K562 (cell line): Measurements from ENCODE around the gene FN1. TPM values are rescaled to one million over a fixed set of nuclear protein-coding genes. Genes with fewer than 3 reads are reported as not detected.

Experiments
- CBFA2T2 ChIP-seq: fragments of 450-650 bp; conservative IDR thresholded peaks from 2 replicates; pipeline ENCODE4 v1.6.1; 2017; ENCODE audit warnings: mild to moderate bottlenecking
- ETV5 ChIP-seq: sonication (generic); formaldehyde crosslinking; IDR thresholded peaks from 2 replicates; pipeline ENCODE4 v1.4.0; 2020; ENCODE audit warnings: low read depth, mild to moderate bottlenecking, missing genetic modification reagents
- ETV6 ChIP-seq, 3 experiments: fragments of 150-350 bp in 1 of 3; sonication (generic) in 1 of 3; formaldehyde crosslinking in 1 of 3; IDR thresholded peaks; 2 replicates each; pipeline versions ENCODE4 v1.6.1 to v1.8.0; 2014 to 2022; ENCODE audit warnings: borderline replicate concordance in 2 of 3, low read depth in 2 of 3, antibody characterized with exemption in 1 of 3, low read length in 1 of 3, mild to moderate bottlenecking in 1 of 3, missing genetic modification reagents in 1 of 3
- MBD2 ChIP-seq: sonication (generic); IDR thresholded peaks from 2 replicates; pipeline ENCODE4 v1.6.1; 2016; ENCODE audit warnings: low read depth, borderline replicate concordance
- MXI1 ChIP-seq: IDR thresholded peaks from 2 replicates; pipeline ENCODE4 v1.6.1; 2011; ENCODE audit warnings: low read depth, mild to moderate bottlenecking, improper control_type of control experiment, low read length
- RB1 ChIP-seq: fragments of 450-650 bp; IDR thresholded peaks from 2 replicates; pipeline ENCODE4 v1.6.1; 2017; ENCODE audit warnings: low read depth, mild to moderate bottlenecking
- ZBED1 ChIP-seq: IDR thresholded peaks from 2 replicates; pipeline ENCODE4 v1.6.1; 2014
- ZNF24 ChIP-seq: fragments of 450-650 bp; IDR thresholded peaks from 2 replicates; pipeline ENCODE4 v1.6.1; 2016
- ZNF282 ChIP-seq: sonication (generic); formaldehyde crosslinking; IDR thresholded peaks from 2 replicates; pipeline ENCODE4 v1.8.1; 2023; ENCODE audit warnings: missing genetic modification reagents
- polyA plus RNA-seq, 8 experiments: library from polyadenylated mRNA; depleted of rRNA in 4 of 8; stranded (reverse) in 5 of 8; unstranded in 3 of 8; fragments of >200 nt; fragmentation: Nextera tagmentation in 2 of 8; fragmentation: Illumina TruSeq in 1 of 8; extraction: Ambion mirVana in 2 of 8; extraction: Trizol in 1 of 8; gene quantifications; 2 replicates each; pipeline versions ENCODE4 v1.2.1 to v1.2.3, GENCODE V29; 2011 to 2014; ENCODE audit warnings: inconsistent platforms in 1 of 8, missing spikeins in 1 of 8
- total RNA-seq, 7 experiments: library from RNA; depleted of rRNA in 6 of 7; stranded (reverse); fragments of >200 nt in 6 of 7; fragmentation: Illumina TruSeq in 2 of 7; extraction: Trizol in 2 of 7; gene quantifications; 2 replicates each; pipeline versions ENCODE4 v1.2.1 to v1.2.3, GENCODE V29; 2011 to 2021; ENCODE audit warnings: low replicate concordance in 1 of 7
- TF ChIP-seq, protein P1 (sequence below): fragments of 450-650 bp; IDR thresholded peaks from 2 replicates; pipeline ENCODE4 v1.6.1; 2016; ENCODE audit warnings: mild to moderate bottlenecking, moderate library complexity
- TF ChIP-seq, protein P2 (sequence below): fragments of 450-650 bp; formaldehyde crosslinking; IDR thresholded peaks from 2 replicates; pipeline ENCODE4 v1.4.0; 2020; ENCODE audit warnings: mild to moderate bottlenecking, mixed read lengths
- TF ChIP-seq, protein P3 (sequence below): sonication (generic); formaldehyde crosslinking; IDR thresholded peaks from 2 replicates; pipeline ENCODE4 v1.8.0; 2022; ENCODE audit warnings: mild to moderate bottlenecking, missing genetic modification reagents

The FN1 gene
- total and polyA plus RNA-seq, 9 of the 15 experiments (the other 6 are each of a cell fraction or from before 2014, with no cell fraction given) = 7.4 to 19.1 (median 11.2) TPM

DNA sequence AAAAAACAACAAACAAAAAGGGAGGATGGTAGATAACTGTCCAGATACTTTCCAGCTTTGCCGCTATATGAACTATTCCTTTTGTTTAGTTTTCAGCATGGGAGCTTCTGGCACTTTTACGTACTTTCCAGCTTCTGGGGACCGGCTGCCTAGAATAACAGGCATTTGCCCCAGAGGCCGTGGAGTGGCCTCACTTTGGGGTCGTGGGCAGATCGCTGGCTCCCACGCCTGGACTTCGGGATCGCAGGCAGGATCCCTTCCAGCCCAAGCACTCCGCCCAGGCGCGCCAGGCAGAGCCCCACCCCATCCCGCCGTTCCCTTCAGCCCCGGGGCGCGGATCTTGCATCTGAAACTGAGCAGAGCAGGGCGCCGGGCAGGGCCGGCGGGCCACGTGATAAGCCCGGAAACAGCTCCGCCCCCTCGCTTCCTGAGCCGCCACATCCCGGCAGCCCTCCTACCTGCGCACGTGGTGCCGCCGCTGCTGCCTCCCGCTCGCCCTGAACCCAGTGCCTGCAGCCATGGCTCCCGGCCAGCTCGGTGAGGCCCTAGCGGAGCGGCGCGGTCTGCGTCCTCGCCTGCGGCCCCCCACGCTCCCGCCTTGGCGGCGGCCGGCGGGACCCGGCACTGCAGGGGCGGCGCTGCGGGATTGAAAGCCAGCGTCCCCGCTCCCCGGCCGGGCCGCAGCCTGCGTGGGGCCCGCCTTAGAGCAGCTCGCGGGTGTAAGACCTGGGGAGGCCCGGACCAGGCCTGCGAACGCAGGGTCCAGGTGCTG is 124.1 kb downstream of the FN1 start, which contains the start of gene ATIC (continued):
- peak in 1 of 2 experiments; percentile 49; a peak in 1 of 4 replicates for TF ChIP-seq ETV6 (IDR thresholded peaks at IDR 0.05; ENCODE audit: borderline replicate concordance in 1 of 2, low read depth in 2 of 2, low read length in 1 of 2)
- TF ChIP-seq ETV6 (CRISPR knock-in tag; IDR thresholded peaks at IDR 0.05; ENCODE audit: borderline replicate concordance) = no peak
- peak; percentile 67 for TF ChIP-seq CBFA2T2
- TF ChIP-seq, protein P1, sequence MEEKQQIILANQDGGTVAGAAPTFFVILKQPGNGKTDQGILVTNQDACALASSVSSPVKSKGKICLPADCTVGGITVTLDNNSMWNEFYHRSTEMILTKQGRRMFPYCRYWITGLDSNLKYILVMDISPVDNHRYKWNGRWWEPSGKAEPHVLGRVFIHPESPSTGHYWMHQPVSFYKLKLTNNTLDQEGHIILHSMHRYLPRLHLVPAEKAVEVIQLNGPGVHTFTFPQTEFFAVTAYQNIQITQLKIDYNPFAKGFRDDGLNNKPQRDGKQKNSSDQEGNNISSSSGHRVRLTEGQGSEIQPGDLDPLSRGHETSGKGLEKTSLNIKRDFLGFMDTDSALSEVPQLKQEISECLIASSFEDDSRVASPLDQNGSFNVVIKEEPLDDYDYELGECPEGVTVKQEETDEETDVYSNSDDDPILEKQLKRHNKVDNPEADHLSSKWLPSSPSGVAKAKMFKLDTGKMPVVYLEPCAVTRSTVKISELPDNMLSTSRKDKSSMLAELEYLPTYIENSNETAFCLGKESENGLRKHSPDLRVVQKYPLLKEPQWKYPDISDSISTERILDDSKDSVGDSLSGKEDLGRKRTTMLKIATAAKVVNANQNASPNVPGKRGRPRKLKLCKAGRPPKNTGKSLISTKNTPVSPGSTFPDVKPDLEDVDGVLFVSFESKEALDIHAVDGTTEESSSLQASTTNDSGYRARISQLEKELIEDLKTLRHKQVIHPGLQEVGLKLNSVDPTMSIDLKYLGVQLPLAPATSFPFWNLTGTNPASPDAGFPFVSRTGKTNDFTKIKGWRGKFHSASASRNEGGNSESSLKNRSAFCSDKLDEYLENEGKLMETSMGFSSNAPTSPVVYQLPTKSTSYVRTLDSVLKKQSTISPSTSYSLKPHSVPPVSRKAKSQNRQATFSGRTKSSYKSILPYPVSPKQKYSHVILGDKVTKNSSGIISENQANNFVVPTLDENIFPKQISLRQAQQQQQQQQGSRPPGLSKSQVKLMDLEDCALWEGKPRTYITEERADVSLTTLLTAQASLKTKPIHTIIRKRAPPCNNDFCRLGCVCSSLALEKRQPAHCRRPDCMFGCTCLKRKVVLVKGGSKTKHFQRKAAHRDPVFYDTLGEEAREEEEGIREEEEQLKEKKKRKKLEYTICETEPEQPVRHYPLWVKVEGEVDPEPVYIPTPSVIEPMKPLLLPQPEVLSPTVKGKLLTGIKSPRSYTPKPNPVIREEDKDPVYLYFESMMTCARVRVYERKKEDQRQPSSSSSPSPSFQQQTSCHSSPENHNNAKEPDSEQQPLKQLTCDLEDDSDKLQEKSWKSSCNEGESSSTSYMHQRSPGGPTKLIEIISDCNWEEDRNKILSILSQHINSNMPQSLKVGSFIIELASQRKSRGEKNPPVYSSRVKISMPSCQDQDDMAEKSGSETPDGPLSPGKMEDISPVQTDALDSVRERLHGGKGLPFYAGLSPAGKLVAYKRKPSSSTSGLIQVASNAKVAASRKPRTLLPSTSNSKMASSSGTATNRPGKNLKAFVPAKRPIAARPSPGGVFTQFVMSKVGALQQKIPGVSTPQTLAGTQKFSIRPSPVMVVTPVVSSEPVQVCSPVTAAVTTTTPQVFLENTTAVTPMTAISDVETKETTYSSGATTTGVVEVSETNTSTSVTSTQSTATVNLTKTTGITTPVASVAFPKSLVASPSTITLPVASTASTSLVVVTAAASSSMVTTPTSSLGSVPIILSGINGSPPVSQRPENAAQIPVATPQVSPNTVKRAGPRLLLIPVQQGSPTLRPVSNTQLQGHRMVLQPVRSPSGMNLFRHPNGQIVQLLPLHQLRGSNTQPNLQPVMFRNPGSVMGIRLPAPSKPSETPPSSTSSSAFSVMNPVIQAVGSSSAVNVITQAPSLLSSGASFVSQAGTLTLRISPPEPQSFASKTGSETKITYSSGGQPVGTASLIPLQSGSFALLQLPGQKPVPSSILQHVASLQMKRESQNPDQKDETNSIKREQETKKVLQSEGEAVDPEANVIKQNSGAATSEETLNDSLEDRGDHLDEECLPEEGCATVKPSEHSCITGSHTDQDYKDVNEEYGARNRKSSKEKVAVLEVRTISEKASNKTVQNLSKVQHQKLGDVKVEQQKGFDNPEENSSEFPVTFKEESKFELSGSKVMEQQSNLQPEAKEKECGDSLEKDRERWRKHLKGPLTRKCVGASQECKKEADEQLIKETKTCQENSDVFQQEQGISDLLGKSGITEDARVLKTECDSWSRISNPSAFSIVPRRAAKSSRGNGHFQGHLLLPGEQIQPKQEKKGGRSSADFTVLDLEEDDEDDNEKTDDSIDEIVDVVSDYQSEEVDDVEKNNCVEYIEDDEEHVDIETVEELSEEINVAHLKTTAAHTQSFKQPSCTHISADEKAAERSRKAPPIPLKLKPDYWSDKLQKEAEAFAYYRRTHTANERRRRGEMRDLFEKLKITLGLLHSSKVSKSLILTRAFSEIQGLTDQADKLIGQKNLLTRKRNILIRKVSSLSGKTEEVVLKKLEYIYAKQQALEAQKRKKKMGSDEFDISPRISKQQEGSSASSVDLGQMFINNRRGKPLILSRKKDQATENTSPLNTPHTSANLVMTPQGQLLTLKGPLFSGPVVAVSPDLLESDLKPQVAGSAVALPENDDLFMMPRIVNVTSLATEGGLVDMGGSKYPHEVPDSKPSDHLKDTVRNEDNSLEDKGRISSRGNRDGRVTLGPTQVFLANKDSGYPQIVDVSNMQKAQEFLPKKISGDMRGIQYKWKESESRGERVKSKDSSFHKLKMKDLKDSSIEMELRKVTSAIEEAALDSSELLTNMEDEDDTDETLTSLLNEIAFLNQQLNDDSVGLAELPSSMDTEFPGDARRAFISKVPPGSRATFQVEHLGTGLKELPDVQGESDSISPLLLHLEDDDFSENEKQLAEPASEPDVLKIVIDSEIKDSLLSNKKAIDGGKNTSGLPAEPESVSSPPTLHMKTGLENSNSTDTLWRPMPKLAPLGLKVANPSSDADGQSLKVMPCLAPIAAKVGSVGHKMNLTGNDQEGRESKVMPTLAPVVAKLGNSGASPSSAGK = peak; percentile 77
- TF ChIP-seq ZNF282 (CRISPR knock-in tag) = no peak
- TF ChIP-seq ETV5 = peak; percentile 33; the same call in 1 of the 2 replicates
- TF ChIP-seq, protein P2, sequence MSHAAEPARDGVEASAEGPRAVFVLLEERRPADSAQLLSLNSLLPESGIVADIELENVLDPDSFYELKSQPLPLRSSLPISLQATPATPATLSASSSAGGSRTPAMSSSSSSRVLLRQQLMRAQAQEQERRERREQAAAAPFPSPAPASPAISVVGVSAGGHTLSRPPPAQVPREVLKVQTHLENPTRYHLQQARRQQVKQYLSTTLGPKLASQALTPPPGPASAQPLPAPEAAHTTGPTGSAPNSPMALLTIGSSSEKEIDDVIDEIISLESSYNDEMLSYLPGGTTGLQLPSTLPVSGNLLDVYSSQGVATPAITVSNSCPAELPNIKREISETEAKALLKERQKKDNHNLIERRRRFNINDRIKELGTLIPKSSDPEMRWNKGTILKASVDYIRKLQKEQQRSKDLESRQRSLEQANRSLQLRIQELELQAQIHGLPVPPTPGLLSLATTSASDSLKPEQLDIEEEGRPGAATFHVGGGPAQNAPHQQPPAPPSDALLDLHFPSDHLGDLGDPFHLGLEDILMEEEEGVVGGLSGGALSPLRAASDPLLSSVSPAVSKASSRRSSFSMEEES (CRISPR knock-in tag) = peak; percentile 57
- TF ChIP-seq MBD2 = peak; percentile 42; the same call in 1 of the 2 replicates
- TF ChIP-seq, protein P3, sequence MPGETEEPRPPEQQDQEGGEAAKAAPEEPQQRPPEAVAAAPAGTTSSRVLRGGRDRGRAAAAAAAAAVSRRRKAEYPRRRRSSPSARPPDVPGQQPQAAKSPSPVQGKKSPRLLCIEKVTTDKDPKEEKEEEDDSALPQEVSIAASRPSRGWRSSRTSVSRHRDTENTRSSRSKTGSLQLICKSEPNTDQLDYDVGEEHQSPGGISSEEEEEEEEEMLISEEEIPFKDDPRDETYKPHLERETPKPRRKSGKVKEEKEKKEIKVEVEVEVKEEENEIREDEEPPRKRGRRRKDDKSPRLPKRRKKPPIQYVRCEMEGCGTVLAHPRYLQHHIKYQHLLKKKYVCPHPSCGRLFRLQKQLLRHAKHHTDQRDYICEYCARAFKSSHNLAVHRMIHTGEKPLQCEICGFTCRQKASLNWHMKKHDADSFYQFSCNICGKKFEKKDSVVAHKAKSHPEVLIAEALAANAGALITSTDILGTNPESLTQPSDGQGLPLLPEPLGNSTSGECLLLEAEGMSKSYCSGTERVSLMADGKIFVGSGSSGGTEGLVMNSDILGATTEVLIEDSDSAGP (CRISPR knock-in tag) = no peak
- peak; percentile 60; the same call in 1 of the 2 replicates for TF ChIP-seq ZBED1
- TF ChIP-seq ZNF24 = no peak
- TF ChIP-seq RB1 = peak; percentile 73; the same call in 1 of the 2 replicates
- TF ChIP-seq MXI1 = peak; percentile 81
